C4-2B (cell line): ENCODE measurements around the gene SLC38A3.

ENCODE experiments used
- CTCF ChIP-seq: fragments of 450-650 bp; conservative IDR thresholded peaks from 2 replicates; pipeline ENCODE4 v1.5.1; 2017; ENCODE audit warnings: mild to moderate bottlenecking
- ZFX ChIP-seq: fragments of 450-650 bp; IDR thresholded peaks from 2 replicates; pipeline ENCODE4 v1.6.1; 2017

- TF ChIP-seq CTCF (no peak), ZFX (no peak)
Measured at GRCh38 chr3:50190936-50191660, 14.0 kb upstream of the SLC38A3 start, which contains the start of gene GNAT1.
